ENCODE results near the gene UNKL.

GRCh38 chr16:1414532-1415260, at the start of gene UNKL:
- TF ChIP-seq ZNF133 (tag by site-specific recombination; IDR thresholded peaks at IDR 0.05) (no peak), PRDM6 (tag by site-specific recombination; IDR thresholded peaks at IDR 0.05) (no peak), KLF9 (tag by site-specific recombination; IDR thresholded peaks at IDR 0.05; ENCODE audit: low read depth) (no peak), ZNF302 (tag by site-specific recombination; IDR thresholded peaks at IDR 0.05; ENCODE audit: low read depth) (no peak), ZNF701 (tag by site-specific recombination; IDR thresholded peaks at IDR 0.05) (no peak), CTCF (tag by site-specific recombination; IDR thresholded peaks at IDR 0.05) (no peak), ZNF23 (tag by site-specific recombination; IDR thresholded peaks at IDR 0.05; ENCODE audit: borderline replicate concordance) (no peak), ZBTB48 (tag by site-specific recombination; IDR thresholded peaks at IDR 0.05) (no peak), YY1 (tag by site-specific recombination; IDR thresholded peaks at IDR 0.05) (no peak), KLF10 (tag by site-specific recombination; IDR thresholded peaks at IDR 0.05) (no peak; the same call in 1 of the 2 replicates), ZNF785 (tag by site-specific recombination; IDR thresholded peaks at IDR 0.05) (no peak)
- TF ChIP-seq, protein P1, sequence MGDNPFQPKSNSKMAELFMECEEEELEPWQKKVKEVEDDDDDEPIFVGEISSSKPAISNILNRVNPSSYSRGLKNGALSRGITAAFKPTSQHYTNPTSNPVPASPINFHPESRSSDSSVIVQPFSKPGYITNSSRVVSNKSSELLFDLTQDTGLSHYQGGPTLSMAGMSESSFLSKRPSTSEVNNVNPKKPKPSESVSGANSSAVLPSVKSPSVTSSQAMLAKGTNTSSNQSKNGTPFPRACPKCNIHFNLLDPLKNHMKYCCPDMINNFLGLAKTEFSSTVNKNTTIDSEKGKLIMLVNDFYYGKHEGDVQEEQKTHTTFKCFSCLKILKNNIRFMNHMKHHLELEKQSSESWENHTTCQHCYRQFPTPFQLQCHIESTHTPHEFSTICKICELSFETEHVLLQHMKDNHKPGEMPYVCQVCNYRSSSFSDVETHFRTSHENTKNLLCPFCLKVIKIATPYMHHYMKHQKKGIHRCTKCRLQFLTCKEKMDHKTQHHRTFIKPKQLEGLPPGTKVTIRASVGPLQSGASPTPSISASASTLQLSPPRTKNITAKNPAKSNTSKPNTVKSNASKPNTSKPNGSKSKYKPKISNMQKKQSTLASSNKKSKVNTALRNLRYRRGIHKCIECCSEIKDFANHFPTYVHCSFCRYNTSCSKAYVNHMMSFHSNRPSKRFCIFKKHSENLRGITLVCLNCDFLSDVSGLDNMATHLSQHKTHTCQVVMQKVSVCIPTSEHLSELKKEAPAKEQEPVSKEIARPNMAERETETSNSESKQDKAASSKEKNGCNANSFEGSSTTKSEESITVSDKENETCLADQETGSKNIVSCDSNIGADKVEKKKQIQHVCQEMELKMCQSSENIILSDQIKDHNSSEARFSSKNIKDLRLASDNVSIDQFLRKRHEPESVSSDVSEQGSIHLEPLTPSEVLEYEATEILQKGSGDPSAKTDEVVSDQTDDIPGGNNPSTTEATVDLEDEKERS (tag by site-specific recombination; IDR thresholded peaks at IDR 0.05), result no peak
